ENCODE data around the gene ZNF124.
"Not testable (repeated sequence)": the region's sequence is repeated elsewhere in the genome, so short reads cannot be mapped to it uniquely, and the experiment has no call there.

ZNF124 gene

GRCh38 chr1:247171875-247172563 lies at the start of gene ZNF124:
ZNF124 (minus strand) TSS chr1:247172020; CDS start chr1:247171877, 143 bp downstream.
- peak; percentile 56 for DNase-seq (ENCODE audit: low read depth)

GRCh38 chr1:247220280-247220679 lies 48.5 kb upstream of the ZNF124 start:
- not testable (repeated sequence) for H3K4me3 ChIP-seq (ENCODE audit: low read depth, low read length); DNase-seq (ENCODE audit: low read depth)

More at GRCh38 chr1:247171875-247172563, at the start of gene ZNF124:
- H3K4me3 ChIP-seq (ENCODE audit: low read depth, low read length): not testable (repeated sequence)

GRCh38 chr1:247218121-247218651 lies 46.4 kb upstream of the ZNF124 start:
- TF ChIP-seq POLR2A (IDR thresholded peaks at IDR 0.05; ENCODE audit: extremely low read depth, insufficient read length) (no peak), CTCF (IDR thresholded peaks at IDR 0.05; ENCODE audit: low read depth, low read length) (no peak), MYC (IDR thresholded peaks at IDR 0.05; ENCODE audit: low read depth, low read length) (no peak), MAX (IDR thresholded peaks at IDR 0.05; ENCODE audit: low read depth, low read length) (no peak)
- no peak overlapping the region for H3K4me3 ChIP-seq (ENCODE audit: low read depth, low read length)

GRCh38 chr1:247216261-247216660 lies 44.4 kb upstream of the ZNF124 start:
- TF ChIP-seq MYC (IDR thresholded peaks at IDR 0.05; ENCODE audit: low read depth, low read length) (no peak), MAX (IDR thresholded peaks at IDR 0.05; ENCODE audit: low read depth, low read length) (no peak), CTCF (IDR thresholded peaks at IDR 0.05; ENCODE audit: low read depth, low read length) (no peak), POLR2A (IDR thresholded peaks at IDR 0.05; ENCODE audit: extremely low read depth, insufficient read length) (no peak)
- no peak overlapping the region for H3K4me3 ChIP-seq (ENCODE audit: low read depth, low read length)
- DNase-seq (ENCODE audit: low read depth): no peak

More at GRCh38 chr1:247218121-247218651, 46.4 kb upstream of the ZNF124 start:
- peak; percentile 17 for DNase-seq (ENCODE audit: low read depth)

GRCh38 chr1:247212627-247213617 lies 41.1 kb upstream of the ZNF124 start:
- no peak overlapping the region for H3K4me3 ChIP-seq (ENCODE audit: low read depth, low read length)
- no peak for DNase-seq (ENCODE audit: low read depth)
- TF ChIP-seq POLR2A (IDR thresholded peaks at IDR 0.05; ENCODE audit: extremely low read depth, insufficient read length): no peak
- TF ChIP-seq CTCF (IDR thresholded peaks at IDR 0.05; ENCODE audit: low read depth, low read length): no peak
- no peak for TF ChIP-seq MAX (IDR thresholded peaks at IDR 0.05; ENCODE audit: low read depth, low read length)
- TF ChIP-seq MYC (IDR thresholded peaks at IDR 0.05; ENCODE audit: low read depth, low read length): no peak

GRCh38 chr1:247212012-247212411 lies 40.2 kb upstream of the ZNF124 start:
- no peak for DNase-seq (ENCODE audit: low read depth)
- no peak overlapping the region for H3K4me3 ChIP-seq (ENCODE audit: low read depth, low read length)
- TF ChIP-seq MAX (IDR thresholded peaks at IDR 0.05; ENCODE audit: low read depth, low read length) (no peak), POLR2A (IDR thresholded peaks at IDR 0.05; ENCODE audit: extremely low read depth, insufficient read length) (no peak), MYC (IDR thresholded peaks at IDR 0.05; ENCODE audit: low read depth, low read length) (no peak), CTCF (IDR thresholded peaks at IDR 0.05; ENCODE audit: low read depth, low read length) (no peak)
